ENCODE measurements around the gene KISS1.
A peak's percentile ranks its signal among the peaks of the same experiment; 100 is the strongest.

Gene KISS1

DNA sequence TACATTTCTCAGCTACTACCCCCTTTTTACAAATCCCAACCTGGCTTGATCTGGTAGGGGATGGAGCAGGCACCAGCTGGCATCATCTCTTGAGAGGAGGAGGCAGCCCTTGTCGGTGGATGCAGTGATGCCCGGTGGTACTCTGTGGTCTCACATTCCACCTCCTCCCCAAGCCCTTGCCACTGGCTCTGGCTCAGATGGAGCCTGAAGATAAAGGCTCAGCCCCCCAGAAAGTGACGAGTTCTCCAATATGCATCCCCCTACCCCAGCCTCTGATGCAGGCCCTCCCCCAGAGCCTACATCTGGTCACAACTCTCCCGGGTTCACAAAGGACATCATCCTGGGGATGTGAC, 21.3 kb upstream of the KISS1 start:
- DNase-seq (ENCODE audit: low spot score) = no peak

DNA sequence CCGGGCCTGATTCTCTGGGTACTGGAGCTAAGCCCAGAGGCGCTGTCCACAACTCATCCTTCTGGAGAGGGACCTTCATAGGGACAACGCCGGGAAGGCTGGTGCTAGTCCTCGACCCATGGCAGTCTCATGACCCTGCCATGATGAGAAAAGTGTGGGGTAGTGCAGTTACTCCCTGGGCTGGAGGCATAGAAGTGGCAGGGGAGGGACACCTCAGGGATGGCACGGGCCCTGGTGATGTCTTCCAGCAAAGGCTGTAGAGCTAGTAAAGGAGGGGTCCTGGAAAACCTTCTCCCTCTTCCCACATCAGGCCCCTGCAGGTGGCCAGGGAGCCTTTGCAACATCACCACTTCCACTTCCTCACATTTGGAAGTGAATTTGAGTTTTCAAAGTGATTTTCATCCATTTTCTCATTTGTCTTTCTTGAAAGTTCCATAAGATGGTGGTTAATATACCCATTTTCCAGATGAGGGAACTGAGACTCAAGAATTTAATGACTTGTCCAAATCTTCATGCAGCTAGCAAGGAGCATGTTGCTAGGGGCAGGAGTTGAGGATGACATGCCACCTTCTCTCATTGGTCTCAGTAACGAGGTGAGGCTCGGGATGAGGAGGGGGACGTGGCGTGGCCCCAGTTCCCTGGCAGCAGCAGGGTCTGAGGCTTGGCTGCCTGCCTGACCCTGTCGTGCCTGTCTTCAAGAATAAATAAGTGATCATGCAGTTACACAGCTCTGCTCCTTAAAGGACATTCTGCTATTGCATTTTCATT, 20.8 kb upstream of the KISS1 start:
- no peak for DNase-seq (ENCODE audit: low spot score)

GRCh38 chr1:204216236-204216635, 19.9 kb upstream of the KISS1 start:
- DNase-seq (ENCODE audit: low spot score) = no peak

DNA sequence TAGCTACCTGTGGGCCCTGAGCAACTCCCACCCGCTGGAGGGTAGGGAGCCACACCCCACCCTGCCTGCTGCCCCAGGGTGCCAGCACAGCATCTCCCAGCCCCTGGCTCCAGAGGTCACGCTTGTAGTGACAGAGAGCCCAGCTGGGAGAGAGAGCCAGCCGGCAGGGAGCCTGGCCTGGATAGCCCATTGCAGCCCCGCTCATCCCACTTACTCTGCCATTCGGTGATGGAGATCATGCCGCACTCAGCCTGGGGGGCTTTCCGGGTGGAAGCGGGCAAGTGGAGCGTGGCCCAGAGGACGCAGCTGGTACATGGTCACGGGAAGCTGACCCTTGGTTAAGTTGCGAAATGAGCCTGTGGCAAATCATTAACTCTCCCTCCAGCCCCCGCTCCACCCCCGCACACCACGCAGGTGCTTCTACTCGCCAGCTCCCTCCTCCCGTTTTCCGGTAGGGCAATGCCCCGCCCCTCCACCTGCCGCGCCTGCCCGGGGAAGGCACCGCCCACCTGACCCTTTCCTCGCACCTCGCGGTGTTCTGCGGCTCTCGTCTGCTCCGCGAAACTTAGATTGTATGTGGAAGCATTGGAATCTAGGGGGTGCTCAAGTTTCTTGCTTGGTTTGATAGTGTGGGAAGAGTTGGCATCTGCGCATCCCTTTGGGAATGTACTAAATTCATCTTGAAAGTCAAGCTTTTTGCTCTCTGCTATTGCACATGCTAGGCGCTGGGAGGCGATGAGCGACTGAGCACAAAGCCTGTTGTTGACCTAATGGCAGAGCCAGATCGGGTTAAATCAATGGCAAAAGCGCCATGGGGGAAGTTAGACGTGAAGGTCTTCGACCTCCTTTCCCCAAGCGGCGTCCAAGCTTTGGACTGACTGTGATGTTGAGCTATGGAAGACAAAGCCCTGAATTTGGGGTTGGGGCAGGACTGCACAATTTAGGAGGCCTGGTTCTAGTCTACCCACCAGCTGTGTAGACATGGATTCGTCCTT, 17.7 kb upstream of the KISS1 start, which contains the start of gene GOLT1A:
GOLT1A (minus strand) TSS at position 321 of the 995 bp plus-strand sequence; CDS start at position 239, 82 bp downstream.
- peak; percentile 80 for DNase-seq (ENCODE audit: low spot score)

- no peak for DNase-seq (ENCODE audit: low spot score)
These were observed 16.4 kb upstream of the KISS1 start for GRCh38 chr1:204212715-204213114.

GRCh38 chr1:204211046-204211445, 14.8 kb upstream of the KISS1 start:
- no peak for DNase-seq (ENCODE audit: low spot score)

- DNase-seq (ENCODE audit: low spot score) = peak; percentile 87
These were observed 10.9 kb upstream of the KISS1 start for GRCh38 chr1:204207136-204207616.

GRCh38 chr1:204206121-204206520, 9.8 kb upstream of the KISS1 start:
- no peak for DNase-seq (ENCODE audit: low spot score)

GRCh38 chr1:204205486-204205885, 9.2 kb upstream of the KISS1 start:
- DNase-seq (ENCODE audit: low spot score) = no peak

- no peak for DNase-seq (ENCODE audit: low spot score)
These were observed 8.7 kb upstream of the KISS1 start for GRCh38 chr1:204204944-204205343.

- no peak for DNase-seq (ENCODE audit: low spot score)
These were observed 7.0 kb upstream of the KISS1 start for GRCh38 chr1:204203206-204203767.

DNA sequence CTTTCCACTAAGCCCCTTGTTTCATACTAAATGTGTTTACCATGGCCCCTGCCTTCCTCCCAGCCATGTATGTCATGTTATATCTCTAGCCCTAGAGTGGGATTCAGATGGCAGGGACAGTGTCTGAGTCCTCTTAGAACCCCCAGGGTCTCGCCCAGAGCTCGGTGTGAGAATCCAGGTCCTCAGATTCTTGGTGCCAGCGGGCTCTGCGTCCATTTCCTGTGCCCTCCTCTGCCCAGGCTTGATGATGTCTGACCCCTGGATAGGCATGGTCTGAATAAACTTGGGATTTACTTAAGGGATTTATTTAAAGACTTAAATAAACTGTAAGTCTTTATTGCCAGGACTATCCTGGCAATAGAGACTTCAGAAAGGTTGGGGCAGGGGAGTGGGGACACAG, 6.2 kb upstream of the KISS1 start:
- no peak for DNase-seq (ENCODE audit: low spot score)

GRCh38 chr1:204201348-204202040, 5.2 kb upstream of the KISS1 start:
- DNase-seq (ENCODE audit: low spot score) = no peak

GRCh38 chr1:204199579-204199978, 3.3 kb upstream of the KISS1 start:
- no peak for DNase-seq (ENCODE audit: low spot score)

- no peak for DNase-seq (ENCODE audit: low spot score)
These were observed 2.4 kb upstream of the KISS1 start for GRCh38 chr1:204198348-204199340.

DNA sequence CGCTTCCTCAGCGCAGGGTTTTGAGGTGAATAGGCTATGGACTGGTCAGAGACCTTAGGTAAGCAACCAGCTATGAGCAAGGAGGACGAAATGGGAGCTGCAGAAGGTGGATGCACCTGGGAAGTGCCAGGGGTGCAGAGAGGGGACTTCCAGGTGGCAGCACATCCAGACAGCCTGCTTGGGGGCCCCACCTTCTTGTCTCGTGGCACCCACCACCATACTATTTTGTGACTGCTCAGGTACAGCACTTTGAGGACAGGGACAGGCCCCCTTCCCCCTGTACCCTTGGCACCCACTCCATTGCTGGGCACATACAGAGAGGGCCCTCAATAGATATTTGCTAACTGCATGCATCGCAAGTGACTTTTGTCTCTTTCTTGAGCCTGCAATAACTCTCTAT, 777 bp upstream of the KISS1 start:
- DNase-seq (ENCODE audit: low spot score) = no peak

DNA sequence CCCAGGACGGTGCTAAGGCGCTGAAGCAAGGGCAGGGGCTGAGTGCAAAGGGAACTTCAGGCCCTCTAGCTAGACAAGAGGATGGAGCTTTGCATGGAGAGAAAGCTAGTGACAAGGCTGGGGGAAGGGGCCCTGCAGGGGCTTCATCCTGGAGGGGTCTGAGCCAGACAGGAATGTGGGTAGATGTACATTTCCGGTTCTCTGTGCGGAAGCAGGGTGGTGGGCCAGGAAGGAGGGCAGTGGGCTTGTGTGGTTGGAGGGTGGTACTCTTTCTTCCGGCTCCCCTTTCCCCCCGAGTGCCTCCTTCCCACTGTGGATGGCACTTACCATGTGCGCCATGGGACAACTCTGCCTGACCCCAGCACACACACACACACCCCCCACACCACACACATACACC, 1.5 kb downstream of the KISS1 start:
- no peak for DNase-seq (ENCODE audit: low spot score)

- DNase-seq (ENCODE audit: low spot score) = no peak
These were observed 2.2 kb downstream of the KISS1 start for GRCh38 chr1:204194080-204194479.

DNA sequence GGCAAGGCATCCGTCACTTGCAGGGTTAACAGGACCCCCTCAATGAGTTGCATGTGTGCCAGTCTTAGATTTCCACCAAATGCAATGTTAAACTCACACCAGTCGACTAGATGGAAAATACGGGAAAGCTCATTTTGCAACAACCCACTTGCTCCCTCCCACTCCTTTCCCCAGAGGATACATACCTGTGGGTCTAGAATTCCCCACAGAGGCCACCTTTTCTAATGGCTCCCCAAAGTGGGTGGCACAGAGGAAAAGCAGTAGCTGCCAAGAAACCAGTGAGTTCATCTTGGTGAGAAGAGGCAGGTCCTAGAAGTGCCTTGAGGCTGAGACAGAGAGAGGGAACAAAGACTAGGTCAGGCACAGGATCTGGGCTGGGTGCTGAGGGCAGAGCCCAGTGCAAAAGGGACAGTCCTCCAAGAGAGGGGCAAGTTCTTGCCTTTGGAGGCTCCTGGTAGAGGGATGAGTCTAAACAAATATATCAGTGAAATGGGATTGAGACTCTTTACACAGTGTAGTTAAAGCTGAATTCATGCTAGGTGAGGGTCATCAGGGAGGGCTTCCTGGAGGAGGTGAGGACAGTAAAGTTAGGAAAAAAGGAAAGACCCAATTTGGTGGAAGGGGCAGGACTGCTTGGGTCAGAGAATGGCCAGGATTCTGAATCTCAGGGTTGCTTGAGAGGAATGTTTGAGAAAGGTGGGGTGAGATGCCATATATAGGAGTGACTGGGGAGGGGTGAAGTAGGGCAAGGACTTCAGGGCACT, 3.5 kb downstream of the KISS1 start:
- DNase-seq (ENCODE audit: low spot score) = no peak

DNA sequence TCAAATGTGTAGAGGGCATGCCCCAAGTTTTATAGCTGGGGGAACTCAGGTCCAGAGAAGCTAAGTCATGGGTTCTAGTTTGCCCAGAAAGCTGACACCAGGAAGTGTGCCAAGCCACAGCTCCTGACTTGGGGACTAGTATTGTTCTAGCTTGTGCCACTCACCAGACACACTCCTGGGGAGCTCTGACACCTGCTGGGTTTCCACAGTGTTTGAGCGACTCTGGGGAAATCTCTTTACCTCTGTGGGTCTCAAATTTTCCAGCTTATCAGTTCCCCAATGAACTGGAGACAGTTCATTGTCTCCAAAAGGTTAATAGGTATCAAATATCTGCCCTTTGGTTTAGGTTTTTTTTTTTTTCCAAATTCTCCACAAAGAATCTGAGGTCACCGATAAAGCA, 4.2 kb downstream of the KISS1 start:
- DNase-seq (ENCODE audit: low spot score) = no peak

All from HuH-7 (cell line).